Loucy (cell line): ENCODE data around the gene GNG13.
"Not testable (repeated sequence)": the region's sequence is repeated elsewhere in the genome, so short reads cannot be mapped to it uniquely, and the experiment has no call there.

Experiments used
- H2AFZ ChIP-seq: fragments of 200-600 bp; sonication (generic); 2 replicates; pipeline ENCODE4 v1.6.0; 2016; ENCODE audit warnings: antibody characterized with exemption, mild to moderate bottlenecking, low read length, moderate library complexity
- H3F3A ChIP-seq: fragments of 200-600 bp; 2 replicates; pipeline ENCODE4 v1.6.0; 2016; ENCODE audit warnings: antibody characterized with exemption, low read depth, mild to moderate bottlenecking
- H3K27me3 ChIP-seq: fragments of 200-600 bp; sonication (generic); 2 replicates; pipeline ENCODE4 v1.6.1; 2014; ENCODE audit warnings: low read length, mild to moderate bottlenecking; ENCODE audit not compliant: insufficient read depth, poor library complexity, severe bottlenecking
- H3K36me3 ChIP-seq: fragments of 200-600 bp; sonication (generic); 2 replicates; pipeline ENCODE4 v1.6.1; 2016; ENCODE audit warnings: low read length; ENCODE audit not compliant: insufficient read depth
- H3K4me1 ChIP-seq: fragments of 200-600 bp; sonication (generic); 2 replicates; pipeline ENCODE4 v1.5.1; 2014; ENCODE audit warnings: low read length, mild to moderate bottlenecking; ENCODE audit not compliant: insufficient read depth, poor library complexity, severe bottlenecking
- H3K4me2 ChIP-seq: fragments of 200-600 bp; sonication (generic); 2 replicates; pipeline ENCODE4 v1.6.0; 2014; ENCODE audit warnings: antibody characterized with exemption, low read length, low read depth, mild to moderate bottlenecking; ENCODE audit not compliant: poor library complexity, severe bottlenecking
- H3K4me3 ChIP-seq: fragments of 200-600 bp; sonication (generic); 2 replicates; pipeline ENCODE4 v1.5.1; 2014; ENCODE audit warnings: low read length, mild to moderate bottlenecking, mixed read lengths; ENCODE audit not compliant: poor library complexity, severe bottlenecking
- H3K79me2 ChIP-seq: fragments of 200-600 bp; sonication (generic); 2 replicates; pipeline ENCODE4 v1.6.1; 2014; ENCODE audit warnings: low read length; ENCODE audit not compliant: insufficient read depth
- H3K9ac ChIP-seq: fragments of 200-600 bp; sonication (generic); 2 replicates; pipeline ENCODE4 v1.6.0; 2014; ENCODE audit warnings: mild to moderate bottlenecking, low read depth, low read length, moderate library complexity; ENCODE audit not compliant: poor library complexity, severe bottlenecking
- H3K9me2 ChIP-seq: fragments of 200-600 bp; sonication (generic); replicated peaks from 2 replicates; pipeline ENCODE4 v1.6.1; 2016; ENCODE audit warnings: low read depth, low read length, mixed read lengths
- H3K9me3 ChIP-seq: fragments of 200-600 bp; sonication (generic); 2 replicates; pipeline ENCODE4 v1.6.1; 2014; ENCODE audit warnings: mild to moderate bottlenecking, antibody characterized with exemption, low read length, low read depth; ENCODE audit not compliant: insufficient read depth
- H4K20me1 ChIP-seq: fragments of 200-600 bp; sonication (generic); 2 replicates; pipeline ENCODE4 v1.6.0; 2014; ENCODE audit warnings: antibody characterized with exemption, low read length, mild to moderate bottlenecking; ENCODE audit not compliant: insufficient read depth, poor library complexity, severe bottlenecking
- CTCF ChIP-seq: fragments of 200-600 bp; sonication (generic); conservative IDR thresholded peaks from 2 replicates; pipeline ENCODE4 v1.5.1; 2014; ENCODE audit warnings: mild to moderate bottlenecking, antibody characterized with exemption, low read length
- EZH2phosphoT487 ChIP-seq: fragments of 200-600 bp; IDR thresholded peaks from 2 replicates; pipeline ENCODE4 v1.6.1; 2018; ENCODE audit warnings: antibody characterized with exemption, mild to moderate bottlenecking, moderate library complexity, borderline replicate concordance

Gene GNG13

GRCh38 chr16:756428-756827, 44.1 kb downstream of the GNG13 start:
- Histone ChIP-seq H3K36me3 (no peaks in the 10 kb centered on the region), H2AFZ (no peak overlapping the region), H3K4me2 (no peak overlapping the region), H3K4me3 (no peak overlapping the region), H3K9me2 (no peaks in the 10 kb centered on the region), H3K9me3 (no peaks in the 10 kb centered on the region), H3K9ac (no peak overlapping the region), H3K27me3 (no peaks in the 10 kb centered on the region), H3F3A (no peaks in the 10 kb centered on the region), H4K20me1 (no peaks in the 10 kb centered on the region), H3K4me1 (no peaks in the 10 kb centered on the region), H3K79me2 (no peaks in the 10 kb centered on the region)
- TF ChIP-seq EZH2phosphoT487 (no peak), CTCF (no peak)

- H3K4me3 ChIP-seq = no peak overlapping the region
- H4K20me1 ChIP-seq = no peaks in the 10 kb centered on the region
- H3K9ac ChIP-seq = no peak overlapping the region
- no peaks in the 10 kb centered on the region for H3K4me1 ChIP-seq
- no peaks in the 10 kb centered on the region for H3K27me3 ChIP-seq
- H3K9me2 ChIP-seq = no peaks in the 10 kb centered on the region
- no peaks in the 10 kb centered on the region for H3K9me3 ChIP-seq
- no peaks in the 10 kb centered on the region for H3K36me3 ChIP-seq
- no peaks in the 10 kb centered on the region for H3F3A ChIP-seq
- H3K4me2 ChIP-seq = no peak overlapping the region
- H3K79me2 ChIP-seq = no peaks in the 10 kb centered on the region
- TF ChIP-seq CTCF = no peak
- no peak for TF ChIP-seq EZH2phosphoT487
- no peak overlapping the region for H2AFZ ChIP-seq
These were observed 45.9 kb downstream of the GNG13 start for GRCh38 chr16:754656-755055.

GRCh38 chr16:754121-754607, 46.4 kb downstream of the GNG13 start:
- H3K9ac ChIP-seq, H3K27me3 ChIP-seq, H2AFZ ChIP-seq: not testable (repeated sequence)

GRCh38 chr16:752007-752312, 48.6 kb downstream of the GNG13 start:
- Histone ChIP-seq H3K79me2 (no peaks in the 10 kb centered on the region), H3K4me1 (no peaks in the 10 kb centered on the region), H2AFZ (no peak overlapping the region), H3F3A (no peaks in the 10 kb centered on the region), H3K9me3 (no peaks in the 10 kb centered on the region), H3K4me3 (no peak overlapping the region), H3K9me2 (no peaks in the 10 kb centered on the region), H4K20me1 (no peaks in the 10 kb centered on the region), H3K27me3 (no peaks in the 10 kb centered on the region), H3K4me2 (no peak overlapping the region), H3K36me3 (no peaks in the 10 kb centered on the region), H3K9ac (no peak overlapping the region)
- no peak for TF ChIP-seq EZH2phosphoT487
- TF ChIP-seq CTCF = no peak

More at GRCh38 chr16:754121-754607, 46.4 kb downstream of the GNG13 start:
- H3K4me1 ChIP-seq, H3K79me2 ChIP-seq, H3K9me3 ChIP-seq, H3K4me3 ChIP-seq, H3K36me3 ChIP-seq, H3K4me2 ChIP-seq, H4K20me1 ChIP-seq, H3F3A ChIP-seq, H3K9me2 ChIP-seq: not testable (repeated sequence)
